Common myeloid progenitor, CD34-positive (primary cell): Measurements from ENCODE around the gene PLEKHJ1.

Experiments used
- CTCF ChIA-PET: fragments of 350-600 bp; sonication (Branson Sonifier 250); formaldehyde crosslinking; loops from one replicate; lab custom pipeline; 2021; ENCODE audit warnings: antibody characterized with exemption; lab: Charles Lee
- POLR2A ChIA-PET: fragments of 350-600 bp; sonication (Branson Sonifier 250); formaldehyde crosslinking; loops from one replicate; lab custom pipeline; 2021; ENCODE audit warnings: antibody characterized with exemption; lab: Charles Lee
- DNase-seq, 3 donors: peaks; one replicate each; pipeline versions ENCODE4 v3.0.0 to v3.0.0-alpha.2; 2013
- H3K27ac ChIP-seq, 2 experiments: 1 replicate in 1 of 2; 2 replicates in 1 of 2; pipeline ENCODE4 v1.7.0; 2013; ENCODE audit warnings: inconsistent platforms in 2 of 2, low read length in 2 of 2, mild to moderate bottlenecking in 2 of 2, low read depth in 1 of 2, moderate library complexity in 1 of 2; ENCODE audit not compliant: severe bottlenecking in 2 of 2, insufficient read depth in 1 of 2, poor library complexity in 1 of 2
- H3K27me3 ChIP-seq, 5 experiments: replicated peaks in 2 of 5; 1 replicate in 3 of 5; 2 replicates in 2 of 5; pipeline versions ENCODE4 v1.6.1 to v1.7.0; 2013; ENCODE audit warnings: low read length in 4 of 5, mild to moderate bottlenecking in 2 of 5, moderate library complexity in 2 of 5, inconsistent platforms in 1 of 5; ENCODE audit not compliant: insufficient read depth in 5 of 5, control insufficient read depth in 4 of 5
- H3K36me3 ChIP-seq, 4 experiments: 1 replicate in 2 of 4; 2 replicates in 2 of 4; pipeline versions ENCODE4 v1.6.1 to v1.7.0; 2013; ENCODE audit warnings: low read length in 3 of 4, control low read depth in 1 of 4, mild to moderate bottlenecking in 1 of 4; ENCODE audit not compliant: control insufficient read depth in 4 of 4, insufficient read depth in 4 of 4
- H3K4me1 ChIP-seq, 4 experiments: 1 replicate in 3 of 4; 2 replicates in 1 of 4; pipeline versions ENCODE4 v1.6.1 to v1.7.1; 2013; ENCODE audit warnings: low read length in 3 of 4, mild to moderate bottlenecking in 3 of 4, control low read depth in 1 of 4, inconsistent platforms in 1 of 4, moderate library complexity in 1 of 4; ENCODE audit not compliant: control insufficient read depth in 4 of 4, insufficient read depth in 4 of 4; ENCODE audit errors: control extremely low read depth in 1 of 4
- H3K4me3 ChIP-seq, 7 experiments: 1 replicate in 4 of 7; 2 replicates in 3 of 7; pipeline versions ENCODE4 v1.5.1 to v1.7.0; 2013; ENCODE audit warnings: mild to moderate bottlenecking in 7 of 7, low read length in 6 of 7, moderate library complexity in 6 of 7, inconsistent platforms in 2 of 7, low read depth in 2 of 7, control low read depth in 1 of 7; ENCODE audit not compliant: insufficient read depth in 4 of 7, control insufficient read depth in 1 of 7; ENCODE audit errors: extremely low read depth in 1 of 7
- H3K9me3 ChIP-seq, 5 experiments: 1 replicate in 4 of 5; 2 replicates in 1 of 5; pipeline versions ENCODE4 v1.6.1 to v1.7.1; 2013; ENCODE audit warnings: low read length in 4 of 5, mild to moderate bottlenecking in 2 of 5, inconsistent platforms in 1 of 5, low read depth in 1 of 5, moderate library complexity in 1 of 5; ENCODE audit not compliant: control insufficient read depth in 4 of 5, insufficient read depth in 2 of 5; ENCODE audit errors: control extremely low read depth in 1 of 5
- WGBS: methylation state at CpG from one replicate; pipeline ENCODE4 v1.1.5; 2013; ENCODE audit not compliant: insufficient coverage; 5-methylcytosine and 5-hydroxymethylcytosine counted together

PLEKHJ1 gene

DNA sequence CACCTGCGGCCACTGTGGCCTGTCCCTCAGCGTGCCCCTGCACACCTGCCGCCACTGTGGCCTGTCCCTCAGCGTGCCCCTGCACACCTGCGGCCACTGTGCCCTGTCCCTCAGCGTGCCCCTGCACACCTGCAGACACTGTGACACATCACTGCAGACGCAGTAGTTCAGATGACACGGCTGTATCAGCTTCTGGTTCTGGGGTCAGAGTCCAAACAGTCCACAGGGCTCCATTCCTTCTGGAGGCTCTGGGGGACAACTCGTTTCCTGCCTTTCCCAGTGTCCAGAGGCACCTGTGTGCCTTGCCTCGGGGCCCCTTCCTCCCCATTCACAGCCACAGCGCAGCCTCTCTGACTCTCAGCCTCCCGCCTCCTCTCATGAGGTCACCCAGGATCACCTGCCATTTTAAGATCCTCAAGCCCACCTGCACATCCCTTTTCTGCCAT, 6.0 kb upstream of the PLEKHJ1 start:
- Histone ChIP-seq H3K4me1 (peaks cover 0 to 56% (median 51%) of the 10 kb centered on the region in 4 experiments), H3K27ac (no peak overlapping the region), H3K27me3 (no peaks in the 10 kb centered on the region), H3K36me3 (peaks cover 7 to 74% (median 37%) of the 10 kb centered on the region in 4 experiments), H3K4me3 (no peak overlapping the region), H3K9me3 (no peaks in the 10 kb centered on the region)
- POLR2A ChIA-PET, result no interaction called here
- CTCF ChIA-PET, result interaction anchor here (0.6 to 8.1 kb wide), 3 partner anchors 9 to 23 kb away, joined by 3 to 52 read pairs (median 4); partner anchors contain the start of gene AMH
- no peak for DNase-seq
- WGBS, result 97% methylated on average over 9 of the region's 12 CpGs

- WGBS, result 93% methylated on average over 33 of the region's 41 CpGs
- CTCF ChIA-PET, result interaction anchor here (0.9 to 8.1 kb wide), 6 partner anchors 10 to 95 kb away, joined by 3 to 52 read pairs (median 7); partner anchors contain the start of gene AMH
- Histone ChIP-seq H3K27me3 (no peaks in the 10 kb centered on the region), H3K36me3 (peaks cover 7 to 64% (median 27%) of the 10 kb centered on the region in 4 experiments), H3K9me3 (no peaks in the 10 kb centered on the region), H3K27ac (peak overlapping the region in 1 of 2 experiments; percentile 91), H3K4me1 (peaks cover 0 to 61% (median 55%) of the 10 kb centered on the region in 4 experiments), H3K4me3 (peak overlapping the region in 1 of 7 experiments; percentile 76)
- no peak for DNase-seq
- POLR2A ChIA-PET, result interaction anchor here (0.6 to 1.6 kb wide), 3 partner anchors 23 to 707 kb away, joined by 3 to 4 read pairs (median 3); no protein-coding TSS in a partner anchor
Observed at GRCh38 chr19:2240881-2241760, 5.0 kb upstream of the PLEKHJ1 start.

DNA sequence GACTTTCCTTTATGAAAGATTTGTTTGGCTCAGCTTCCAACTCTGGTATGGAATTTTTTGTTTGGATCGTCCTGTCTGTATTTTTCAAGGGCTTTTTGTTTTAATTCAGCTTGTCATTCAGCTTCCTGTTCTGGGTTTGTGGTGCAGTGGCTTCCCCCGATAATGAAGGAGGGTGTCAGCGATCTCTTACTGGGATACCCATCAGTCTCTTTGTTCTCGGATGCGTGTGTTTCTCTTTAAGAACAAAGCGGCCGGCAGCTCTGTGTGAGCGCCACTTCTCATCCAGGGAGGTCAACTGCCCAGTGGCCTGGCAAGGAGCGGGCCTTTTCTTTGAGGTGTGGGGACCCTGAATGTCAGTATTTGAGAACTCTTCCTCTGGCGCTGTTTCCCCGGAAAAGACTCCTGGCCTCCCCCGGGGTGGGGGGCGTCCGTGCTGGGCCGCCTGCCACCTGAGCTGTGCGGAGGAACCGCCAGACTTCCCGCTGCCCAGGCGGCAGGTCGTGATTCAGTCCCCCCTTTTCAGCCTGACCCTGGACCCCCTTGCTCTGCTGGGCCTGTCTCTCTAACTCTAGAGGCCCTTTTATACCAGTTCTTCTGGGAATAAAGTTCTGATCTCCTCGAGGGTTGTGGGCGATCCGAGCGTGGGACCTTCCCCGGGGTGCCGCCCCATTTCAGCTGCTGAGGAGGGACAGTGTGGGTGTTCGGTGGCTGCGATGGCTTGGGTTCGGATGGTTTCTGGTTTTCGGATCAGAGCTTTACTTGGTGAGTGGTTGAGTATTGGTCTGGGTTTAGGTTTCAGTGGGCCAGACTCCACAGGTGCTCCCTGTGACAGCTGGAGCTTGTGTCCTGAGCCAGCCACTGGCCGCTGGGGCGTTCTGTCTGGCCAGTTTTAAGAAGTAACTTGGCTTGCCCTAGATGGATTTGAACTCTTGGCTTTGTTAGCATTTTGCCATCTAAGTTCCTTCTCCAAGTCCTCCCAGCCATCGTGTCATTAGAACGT, 3.9 kb upstream of the PLEKHJ1 start:
- 26% methylated on average over 28 of the region's 34 CpGs for WGBS
- peak overlapping the region; percentile 72 to 91 for H3K27ac ChIP-seq
- CTCF ChIA-PET, result interaction anchor here (0.6 to 8.1 kb wide), 11 partner anchors 11 to 188 kb away, joined by 3 to 52 read pairs (median 4); partner anchors contain the start of gene AMH

DNA sequence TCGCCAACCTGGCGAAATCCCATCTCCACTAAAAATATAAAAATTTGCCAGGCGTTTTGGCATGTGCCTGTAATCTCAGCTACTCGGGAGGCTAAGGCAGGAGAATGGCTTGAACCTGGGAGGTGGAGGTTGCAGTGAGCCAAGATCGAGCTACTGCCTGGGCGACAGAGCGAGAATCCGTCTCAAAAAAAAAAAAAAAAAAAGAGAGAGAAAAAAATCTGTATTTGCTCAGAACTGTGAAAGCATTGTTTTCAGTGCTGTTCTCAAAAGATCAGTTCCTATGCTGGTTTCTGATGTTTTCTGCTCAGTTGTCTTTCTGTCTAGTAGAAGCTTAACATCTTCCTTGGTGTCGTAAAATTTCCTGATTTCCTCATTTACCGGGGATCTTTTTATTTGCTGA, 3.0 kb upstream of the PLEKHJ1 start:
- CTCF ChIA-PET, result interaction anchor here (0.5 to 8.1 kb wide), 12 partner anchors 12 to 187 kb away, joined by 3 to 52 read pairs (median 4); partner anchors contain the start of gene AMH
- H3K36me3 ChIP-seq, result peaks cover 2 to 45% (median 13%) of the 10 kb centered on the region in 4 experiments
- no peaks in the 10 kb centered on the region for H3K27me3 ChIP-seq
- WGBS, result no CpG with 5 or more reads among the region's 10 CpGs
- peaks cover 0 to 73% (median 64%) of the 10 kb centered on the region in 4 experiments for H3K4me1 ChIP-seq
- no peak for DNase-seq
- peak overlapping the region in 4 of 7 experiments; percentile 60 to 86 (median 80) for H3K4me3 ChIP-seq
- H3K9me3 ChIP-seq, result no peaks in the 10 kb centered on the region
- peak overlapping the region; percentile 72 to 91 for H3K27ac ChIP-seq
- POLR2A ChIA-PET, result interaction anchor here (0.6 to 1.6 kb wide), 6 partner anchors 9 to 86 kb away, joined by 3 to 6 read pairs (median 4); partner anchors contain the start of gene AMH

More for the DNA sequence above, 3.9 kb upstream of the PLEKHJ1 start:
- POLR2A ChIA-PET, result interaction anchor here (0.5 to 1.6 kb wide), 8 partner anchors 9 to 987 kb away, joined by 3 to 6 read pairs (median 3); partner anchors contain the start of gene AMH
- Histone ChIP-seq H3K4me3 (peak overlapping the region; percentile 39 to 86 (median 69)), H3K9me3 (no peaks in the 10 kb centered on the region), H3K36me3 (peaks cover 5 to 54% (median 21%) of the 10 kb centered on the region in 4 experiments), H3K4me1 (peaks cover 0 to 65% (median 58%) of the 10 kb centered on the region in 4 experiments), H3K27me3 (no peaks in the 10 kb centered on the region)
- DNase-seq, result peak; percentile 67 to 82 (median 78)

GRCh38 chr19:2237869-2238153, 1.7 kb upstream of the PLEKHJ1 start:
- CTCF ChIA-PET, result interaction anchor here (1.0 to 8.1 kb wide), 6 partner anchors 10 to 78 kb away, joined by 3 to 52 read pairs (median 12); partner anchors contain the start of gene AMH
- peak overlapping the region in 5 of 7 experiments; percentile 70 to 86 (median 85) for H3K4me3 ChIP-seq
- 91% methylated on average over 6 of the region's 6 CpGs for WGBS

More at GRCh38 chr19:2237869-2238153, 1.7 kb upstream of the PLEKHJ1 start:
- POLR2A ChIA-PET, result interaction anchor here (0.6 to 1.0 kb wide), 5 partner anchors 11 to 101 kb away, joined by 3 to 7 read pairs (median 3); partner anchors contain the start of gene AMH
- H3K27me3 ChIP-seq, result no peaks in the 10 kb centered on the region
- peaks cover 4 to 44% (median 14%) of the 10 kb centered on the region in 4 experiments for H3K36me3 ChIP-seq
- DNase-seq, result no peak
- peaks cover 0 to 77% (median 70%) of the 10 kb centered on the region in 4 experiments for H3K4me1 ChIP-seq
- no peaks in the 10 kb centered on the region for H3K9me3 ChIP-seq
- peak overlapping the region in 1 of 2 experiments; percentile 94 for H3K27ac ChIP-seq
